Upper lobe of left lung (tissue), 4 donors: Measurements from ENCODE around the gene BIRC2.

Experiments
- POLR2A ChIP-seq, 4 donors: fragments of 450-650 bp; IDR thresholded peaks; one replicate each; pipeline ENCODE4 v1.5.1; 2016 to 2017; ENCODE audit warnings: antibody characterized with exemption in 4 of 4, mild to moderate bottlenecking in 2 of 4
- POLR2AphosphoS5 ChIP-seq, 2 donors: sonication (generic); formaldehyde crosslinking; IDR thresholded peaks; one replicate each; pipeline ENCODE4 v1.5.1; 2017; ENCODE audit warnings: antibody characterized with exemption in 2 of 2

- TF ChIP-seq POLR2AphosphoS5 (IDR thresholded peaks at IDR 0.05) (no peak), POLR2A (IDR thresholded peaks at IDR 0.05) (no peak)
These were observed 59.1 kb downstream of the BIRC2 start for GRCh38 chr11:102406099-102406498.
